Neural progenitor cell (in vitro differentiated cells): ENCODE results near the gene SOS2. TPM values are rescaled to one million over a fixed set of nuclear protein-coding genes. Genes with fewer than 3 reads are reported as not detected.

Experiments used
- DNase-seq: peaks from one replicate; pipeline ENCODE4 v3.0.0-alpha.2; 2016; ENCODE audit warnings: low spot score
- H2AFZ ChIP-seq: fragments of 200-600 bp; sonication (generic); replicated peaks from 2 replicates; pipeline ENCODE4 v1.6.1; 2016; ENCODE audit warnings: antibody characterized with exemption
- H3F3A ChIP-seq: fragments of 200-600 bp; sonication (generic); 2 replicates; pipeline ENCODE4 v1.6.1; 2016; ENCODE audit warnings: antibody characterized with exemption, low read depth
- H3K27ac ChIP-seq: fragments of 200-600 bp; sonication (generic); 2 replicates; pipeline ENCODE4 v1.5.1; 2016; ENCODE audit warnings: mild to moderate bottlenecking
- H3K27me3 ChIP-seq: fragments of 200-600 bp; sonication (generic); 2 replicates; pipeline ENCODE4 v1.6.1; 2016; ENCODE audit warnings: mild to moderate bottlenecking, moderate library complexity
- H3K36me3 ChIP-seq: fragments of 200-600 bp; sonication (generic); 2 replicates; pipeline ENCODE4 v1.5.1; 2016
- H3K4me1 ChIP-seq: fragments of 200-600 bp; sonication (generic); 2 replicates; pipeline ENCODE4 v1.6.1; 2016; ENCODE audit warnings: mixed run types
- H3K4me2 ChIP-seq: fragments of 200-600 bp; sonication (generic); 2 replicates; pipeline ENCODE4 v1.6.1; 2016
- H3K4me3 ChIP-seq: fragments of 200-600 bp; sonication (generic); 2 replicates; pipeline ENCODE4 v1.5.1; 2016
- H3K79me2 ChIP-seq: fragments of 200-600 bp; sonication (generic); 2 replicates; pipeline ENCODE4 v1.6.1; 2016; ENCODE audit warnings: low read depth
- H3K9ac ChIP-seq: fragments of 200-600 bp; sonication (generic); 2 replicates; pipeline ENCODE4 v1.6.1; 2016
- H3K9me3 ChIP-seq: fragments of 200-600 bp; sonication (generic); 2 replicates; pipeline ENCODE4 v1.5.1; 2016; ENCODE audit warnings: low read depth
- H4K20me1 ChIP-seq: fragments of 200-600 bp; sonication (generic); 2 replicates; pipeline ENCODE4 v1.6.1; 2016; ENCODE audit warnings: low read depth
- H3K27ac Mint-ChIP-seq: 3 replicates; pipeline ENCODE4 v1.8.0; 2021; ENCODE audit warnings: mixed read lengths
- H3K27me3 Mint-ChIP-seq: 2 replicates; pipeline ENCODE4 v1.8.0; 2022; ENCODE audit warnings: low read depth, mild to moderate bottlenecking, inconsistent platforms, moderate library complexity, mixed read lengths; ENCODE audit not compliant: insufficient read depth
- H3K36me3 Mint-ChIP-seq: 3 replicates; pipeline ENCODE4 v1.8.0; 2021; ENCODE audit warnings: mixed read lengths
- H3K4me1 Mint-ChIP-seq: 3 replicates; pipeline ENCODE4 v1.8.0; 2021; ENCODE audit warnings: mixed read lengths
- H3K4me3 Mint-ChIP-seq: 3 replicates; pipeline ENCODE4 v1.8.0; 2021; ENCODE audit warnings: mild to moderate bottlenecking, moderate library complexity, mixed read lengths
- H3K9me3 Mint-ChIP-seq: 3 replicates; pipeline ENCODE4 v1.8.0; 2020; ENCODE audit warnings: mixed read lengths
- CTCF ChIP-seq: fragments of 200-600 bp; sonication (generic); IDR thresholded peaks from 2 replicates; pipeline ENCODE4 v1.5.1; 2017; ENCODE audit warnings: antibody characterized with exemption, mild to moderate bottlenecking
- EZH2 ChIP-seq: fragments of 200-600 bp; sonication (generic); IDR thresholded peaks from 2 replicates; pipeline ENCODE4 v1.6.1; 2017; ENCODE audit warnings: antibody characterized with exemption, mild to moderate bottlenecking, moderate library complexity
- EZH2phosphoT487 ChIP-seq: fragments of 200-600 bp; sonication (generic); IDR thresholded peaks from 2 replicates; pipeline ENCODE4 v1.6.1; 2017; ENCODE audit warnings: antibody characterized with exemption
- total RNA-seq: library from RNA; depleted of rRNA; stranded (reverse); fragments of >200 nt; gene quantifications from 2 replicates; pipeline ENCODE4 v1.2.3, GENCODE V29; 2015; ENCODE audit warnings: low replicate concordance

The SOS2 gene
- total RNA-seq, 1 donor from 2014 or later = 32.3 TPM

DNA sequence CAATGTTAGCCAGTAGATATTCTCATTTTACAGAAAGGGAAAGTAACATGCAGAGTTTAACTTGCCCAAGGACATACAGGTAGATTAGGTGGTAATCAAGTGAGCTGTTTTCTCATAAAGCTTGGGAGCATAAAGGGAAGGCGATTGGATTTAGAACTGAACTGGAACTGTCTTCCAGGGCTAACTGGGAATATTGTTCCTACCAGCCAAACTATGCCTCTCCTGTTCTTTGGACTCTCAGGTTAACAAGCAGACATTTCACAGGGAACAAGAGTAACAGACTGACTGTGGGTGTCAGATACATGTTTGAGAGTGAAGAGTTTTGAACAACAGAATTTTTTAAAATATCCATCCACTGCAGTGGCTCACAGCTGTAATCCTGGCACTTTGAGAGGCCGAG lies 130.6 kb downstream of the SOS2 start:
- H3K79me2 ChIP-seq = no peaks in the 10 kb centered on the region
- TF ChIP-seq EZH2 = no peak
- no peak for TF ChIP-seq EZH2phosphoT487
- no peak for TF ChIP-seq CTCF
- H3F3A ChIP-seq = no peaks in the 10 kb centered on the region
- H3K4me3 ChIP-seq = no peak overlapping the region
- Mint-ChIP-seq H3K27me3 (peaks cover 3% of the 10 kb centered on the region), H3K9me3 (no peaks in the 10 kb centered on the region), H3K36me3 (peaks cover 2% of the 10 kb centered on the region), H3K27ac (no peak overlapping the region), H3K4me3 (no peak overlapping the region), H3K4me1 (no peaks in the 10 kb centered on the region)
- H3K9me3 ChIP-seq = no peaks in the 10 kb centered on the region
- H3K4me2 ChIP-seq = no peak overlapping the region
- no peaks in the 10 kb centered on the region for H3K27me3 ChIP-seq
- H2AFZ ChIP-seq = no peak overlapping the region
- H3K4me1 ChIP-seq = no peaks in the 10 kb centered on the region
- H3K27ac ChIP-seq = no peak overlapping the region
- DNase-seq = no peak
- H3K36me3 ChIP-seq = no peaks in the 10 kb centered on the region
- H3K9ac ChIP-seq = no peak overlapping the region
- H4K20me1 ChIP-seq = no peaks in the 10 kb centered on the region

DNA sequence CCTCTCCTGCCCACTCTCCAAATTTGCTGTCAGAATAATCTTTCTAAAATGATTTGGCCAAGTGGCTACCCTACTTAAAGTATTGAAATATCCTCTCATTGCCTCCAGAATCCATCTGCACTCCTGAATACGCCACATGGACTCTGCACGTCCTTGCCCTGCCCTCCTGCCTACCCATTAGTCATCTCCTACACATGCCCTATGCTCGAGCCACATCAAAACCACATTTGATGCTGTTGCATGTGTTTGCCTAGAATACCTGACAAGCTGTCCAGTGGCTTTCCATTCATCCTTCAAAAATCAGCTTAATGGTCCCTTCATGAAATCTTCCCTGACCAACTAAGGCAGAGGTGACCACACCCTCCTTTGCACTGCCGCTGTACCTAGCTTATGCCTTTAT lies 132.0 kb downstream of the SOS2 start:
- H3K27me3 ChIP-seq = no peaks in the 10 kb centered on the region
- Mint-ChIP-seq H3K4me3 (no peak overlapping the region), H3K27me3 (peaks cover 3% of the 10 kb centered on the region), H3K9me3 (no peaks in the 10 kb centered on the region), H3K4me1 (no peaks in the 10 kb centered on the region), H3K36me3 (peaks cover 4% of the 10 kb centered on the region), H3K27ac (no peak overlapping the region)
- H3F3A ChIP-seq = no peaks in the 10 kb centered on the region
- no peak overlapping the region for H3K4me2 ChIP-seq
- no peaks in the 10 kb centered on the region for H3K4me1 ChIP-seq
- no peak for DNase-seq
- H3K36me3 ChIP-seq = no peaks in the 10 kb centered on the region
- H4K20me1 ChIP-seq = no peaks in the 10 kb centered on the region
- no peak overlapping the region for H3K4me3 ChIP-seq
- H3K9me3 ChIP-seq = no peaks in the 10 kb centered on the region
- H3K27ac ChIP-seq = no peak overlapping the region
- no peak overlapping the region for H2AFZ ChIP-seq
- no peak overlapping the region for H3K9ac ChIP-seq
- no peak for TF ChIP-seq CTCF
- TF ChIP-seq EZH2phosphoT487 = no peak
- H3K79me2 ChIP-seq = no peaks in the 10 kb centered on the region

DNA sequence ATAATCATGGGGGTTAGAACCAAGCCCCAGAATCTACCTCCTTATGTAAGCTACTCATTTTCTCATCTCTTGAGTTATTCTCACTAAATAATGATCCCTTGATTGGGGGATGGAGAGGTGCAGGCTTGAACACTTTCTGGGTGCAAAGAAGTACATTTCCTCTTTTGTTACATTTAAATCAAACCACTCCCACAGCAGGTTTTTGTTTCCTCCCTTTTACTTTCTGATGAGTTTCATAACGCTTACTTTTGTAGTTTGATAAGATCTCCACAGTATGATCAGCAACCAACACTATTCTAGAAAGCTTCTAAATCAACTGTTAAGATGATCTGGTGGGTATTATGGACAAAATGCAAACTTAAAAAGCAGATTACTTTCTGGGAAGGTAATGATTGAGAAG lies 135.5 kb downstream of the SOS2 start:
- Mint-ChIP-seq H3K4me3 (no peak overlapping the region), H3K36me3 (peaks cover 4% of the 10 kb centered on the region), H3K27ac (no peak overlapping the region), H3K4me1 (peaks cover 16% of the 10 kb centered on the region), H3K27me3 (peaks cover 3% of the 10 kb centered on the region), H3K9me3 (no peaks in the 10 kb centered on the region)
- Histone ChIP-seq H3K4me3 (no peak overlapping the region), H4K20me1 (no peaks in the 10 kb centered on the region), H3K9ac (no peak overlapping the region), H3F3A (no peaks in the 10 kb centered on the region), H3K4me1 (no peaks in the 10 kb centered on the region), H3K27ac (no peak overlapping the region), H3K27me3 (no peaks in the 10 kb centered on the region), H3K36me3 (no peaks in the 10 kb centered on the region), H3K4me2 (no peak overlapping the region), H3K9me3 (no peaks in the 10 kb centered on the region), H3K79me2 (no peaks in the 10 kb centered on the region), H2AFZ (no peak overlapping the region)
- TF ChIP-seq CTCF = no peak
- no peak for TF ChIP-seq EZH2phosphoT487
- no peak for TF ChIP-seq EZH2
- no peak for DNase-seq
